Stimulated activated CD4-positive, alpha-beta T cell treated with anti-CD3 and anti-CD28 coated beads, Interleukin-4, amount 100 ng/mL, for 1 hour (primary cell): ENCODE measurements around the gene RER1.
"Not testable (repeated sequence)": the region's sequence is repeated elsewhere in the genome, so short reads cannot be mapped to it uniquely, and the experiment has no call there.

ENCODE experiments used
- DNase-seq: peaks from one replicate; pipeline ENCODE4 v3.0.0-alpha.2; 2020

Gene RER1

GRCh38 chr1:2431518-2431917 is 39.9 kb downstream of the RER1 start:
- DNase-seq: no peak

GRCh38 chr1:2432441-2432844 is 40.8 kb downstream of the RER1 start:
- DNase-seq: no peak

GRCh38 chr1:2433196-2433595 is 41.6 kb downstream of the RER1 start:
- DNase-seq: no peak

GRCh38 chr1:2433936-2434655 is 42.5 kb downstream of the RER1 start:
- no peak for DNase-seq

- DNase-seq: no peak
Measured at GRCh38 chr1:2435091-2435490, 43.5 kb downstream of the RER1 start.

GRCh38 chr1:2435746-2436355 is 44.2 kb downstream of the RER1 start:
- no peak for DNase-seq

GRCh38 chr1:2436876-2437275 is 45.2 kb downstream of the RER1 start:
- DNase-seq: no peak

GRCh38 chr1:2437617-2438016 is 46.0 kb downstream of the RER1 start:
- no peak for DNase-seq

GRCh38 chr1:2438038-2438437 is 46.4 kb downstream of the RER1 start:
- no peak for DNase-seq

- no peak for DNase-seq
Measured at GRCh38 chr1:2438641-2439040, 47.0 kb downstream of the RER1 start.

- no peak for DNase-seq
Measured at GRCh38 chr1:2439369-2439768, 47.7 kb downstream of the RER1 start.

GRCh38 chr1:2440346-2440745 is 48.7 kb downstream of the RER1 start:
- DNase-seq: not testable (repeated sequence)

GRCh38 chr1:2441746-2442145 is 50.1 kb downstream of the RER1 start:
- DNase-seq: no peak

GRCh38 chr1:2442661-2443060 is 51.0 kb downstream of the RER1 start:
- DNase-seq: no peak

- peak; percentile 28 for DNase-seq
Measured at GRCh38 chr1:2443277-2444137, 51.9 kb downstream of the RER1 start.

- no peak for DNase-seq
Measured at GRCh38 chr1:2444138-2444591, 52.5 kb downstream of the RER1 start.

GRCh38 chr1:2445162-2445822 is 53.7 kb downstream of the RER1 start:
- DNase-seq: no peak

GRCh38 chr1:2445823-2446215 is 54.2 kb downstream of the RER1 start:
- no peak for DNase-seq

GRCh38 chr1:2446394-2446793 is 54.8 kb downstream of the RER1 start:
- no peak for DNase-seq

GRCh38 chr1:2446861-2447260 is 55.2 kb downstream of the RER1 start:
- DNase-seq: no peak

- DNase-seq: no peak
Measured at GRCh38 chr1:2447276-2448097, 55.8 kb downstream of the RER1 start.

GRCh38 chr1:2448098-2448445 is 56.4 kb downstream of the RER1 start:
- no peak for DNase-seq
